ENCODE measurements around the gene RPH3AL. TPM values are rescaled to one million over a fixed set of nuclear protein-coding genes. Genes with fewer than 3 reads are reported as not detected.

Gene RPH3AL
- total RNA-seq, 2 experiments from 2014 or later, result 1.6 to 2.2 TPM

DNA sequence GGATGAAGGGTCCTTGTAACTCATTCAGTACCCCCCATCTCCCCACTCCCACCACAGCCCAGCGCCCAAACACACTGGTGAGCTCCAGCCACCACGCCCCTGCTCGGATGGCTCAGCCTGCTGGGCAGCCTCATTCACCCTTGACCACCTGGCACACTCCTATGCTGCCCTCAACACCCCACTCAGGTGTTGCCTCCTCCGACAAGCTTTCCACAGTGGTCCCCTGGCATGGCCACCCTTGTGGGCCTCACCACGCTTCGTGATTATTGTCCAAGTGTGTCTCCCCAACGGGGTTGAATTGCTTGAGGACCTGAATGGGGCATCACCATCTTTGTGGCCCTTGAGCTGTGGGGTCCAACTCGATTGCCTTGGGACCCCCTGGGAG is 159.2 kb downstream of the RPH3AL start:
- Mint-ChIP-seq H3K9me3 (no peaks in the 10 kb centered on the region), H3K4me1 (ENCODE audit: low read depth) (peaks cover 4% of the 10 kb centered on the region), H3K27me3 (ENCODE audit: low read depth) (peaks cover 6% of the 10 kb centered on the region), H3K4me3 (no peak overlapping the region), H3K27ac (no peak overlapping the region), H3K36me3 (ENCODE audit: low read depth) (no peaks in the 10 kb centered on the region)
- intact Hi-C loops (cut with micrococcal nuclease), result no loop called here
- DNase-seq, result no peak
- CTCF ChIA-PET, result interaction anchor here (0.6 to 0.7 kb wide), 2 partner anchors 43 to 507 kb away, joined by 3 read pairs; no protein-coding TSS in a partner anchor

- CTCF ChIA-PET, result interaction anchor here (0.7 kb wide), 1 partner anchor 43 kb away, joined by 3 read pairs; no protein-coding TSS in a partner anchor
- Mint-ChIP-seq H3K36me3 (ENCODE audit: low read depth) (no peaks in the 10 kb centered on the region), H3K4me1 (ENCODE audit: low read depth) (peaks cover 4% of the 10 kb centered on the region), H3K9me3 (no peaks in the 10 kb centered on the region), H3K27ac (no peak overlapping the region), H3K27me3 (ENCODE audit: low read depth) (peaks cover 4% of the 10 kb centered on the region), H3K4me3 (no peak overlapping the region)
- DNase-seq, result no peak
- intact Hi-C loops (cut with micrococcal nuclease), result no loop called here
Measured at GRCh38 chr17:192666-193425, 159.8 kb downstream of the RPH3AL start.

GRCh38 chr17:189444-189843 is 163.2 kb downstream of the RPH3AL start:
- no peak overlapping the region for H3K4me3 Mint-ChIP-seq
- no peaks in the 10 kb centered on the region for H3K27me3 Mint-ChIP-seq (ENCODE audit: low read depth)
- intact Hi-C loops (cut with micrococcal nuclease), result no loop called here
- no peaks in the 10 kb centered on the region for H3K36me3 Mint-ChIP-seq (ENCODE audit: low read depth)
- CTCF ChIA-PET, result no interaction called here
- peaks cover 4% of the 10 kb centered on the region for H3K4me1 Mint-ChIP-seq (ENCODE audit: low read depth)
- no peak for DNase-seq
- H3K9me3 Mint-ChIP-seq, result no peaks in the 10 kb centered on the region
- no peak overlapping the region for H3K27ac Mint-ChIP-seq

- CTCF ChIA-PET, result no interaction called here
- no peak overlapping the region for H3K4me3 Mint-ChIP-seq
Measured at GRCh38 chr17:187130-187529, 165.5 kb downstream of the RPH3AL start.

GRCh38 chr17:185445-186138 is 167.0 kb downstream of the RPH3AL start:
- H3K36me3 Mint-ChIP-seq (ENCODE audit: low read depth), result no peaks in the 10 kb centered on the region
- no peak overlapping the region for H3K27ac Mint-ChIP-seq
- H3K27me3 Mint-ChIP-seq (ENCODE audit: low read depth), result peaks cover 20% of the 10 kb centered on the region
- H3K4me3 Mint-ChIP-seq, result peak overlapping the region; percentile 33
- intact Hi-C loops (cut with micrococcal nuclease), result no loop called here
- H3K4me1 Mint-ChIP-seq (ENCODE audit: low read depth), result peaks cover 6% of the 10 kb centered on the region
- CTCF ChIA-PET, result no interaction called here
- H3K9me3 Mint-ChIP-seq, result no peaks in the 10 kb centered on the region
- DNase-seq, result peak; percentile 55

More at GRCh38 chr17:187130-187529, 165.5 kb downstream of the RPH3AL start:
- DNase-seq, result no peak
- Mint-ChIP-seq H3K27ac (no peak overlapping the region), H3K9me3 (no peaks in the 10 kb centered on the region), H3K36me3 (ENCODE audit: low read depth) (no peaks in the 10 kb centered on the region), H3K27me3 (ENCODE audit: low read depth) (peaks cover 16% of the 10 kb centered on the region), H3K4me1 (ENCODE audit: low read depth) (peaks cover 4% of the 10 kb centered on the region)
- intact Hi-C loops (cut with micrococcal nuclease), result no loop called here

DNA sequence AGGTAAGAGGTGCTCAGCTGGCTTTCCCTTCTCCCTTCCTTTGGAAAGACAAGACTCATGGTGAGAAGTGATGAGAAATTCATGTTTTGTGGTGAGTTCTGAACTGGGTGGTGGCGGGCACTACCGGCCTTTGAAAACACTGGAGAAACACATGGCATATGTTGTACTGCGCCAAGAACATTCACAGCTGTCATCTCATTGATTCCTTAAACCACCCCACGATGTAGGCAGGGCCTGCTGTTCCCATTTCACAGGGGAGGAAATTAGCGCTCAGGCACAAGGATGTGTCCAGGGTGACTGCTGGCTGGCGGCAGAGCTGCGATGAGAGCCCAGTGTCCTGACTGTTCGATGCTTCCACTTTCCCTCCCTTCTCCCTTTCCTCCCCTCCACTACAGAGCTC is 169.6 kb downstream of the RPH3AL start:
- Mint-ChIP-seq H3K4me3 (no peak overlapping the region), H3K4me1 (ENCODE audit: low read depth) (peaks cover 2% of the 10 kb centered on the region), H3K27ac (no peak overlapping the region), H3K9me3 (no peaks in the 10 kb centered on the region), H3K36me3 (ENCODE audit: low read depth) (no peaks in the 10 kb centered on the region), H3K27me3 (ENCODE audit: low read depth) (peaks cover 28% of the 10 kb centered on the region)
- intact Hi-C loops (cut with micrococcal nuclease), result no loop called here
- no peak for DNase-seq
- CTCF ChIA-PET, result interaction anchor here (0.6 kb wide), 1 partner anchor 16 kb away, joined by 3 read pairs; no protein-coding TSS in a partner anchor

- no peaks in the 10 kb centered on the region for H3K9me3 Mint-ChIP-seq
- peak overlapping the region; percentile 52 for H3K4me3 Mint-ChIP-seq
- intact Hi-C loops (cut with micrococcal nuclease), result no loop called here
- H3K27me3 Mint-ChIP-seq (ENCODE audit: low read depth), result peaks cover 29% of the 10 kb centered on the region
- no peak overlapping the region for H3K27ac Mint-ChIP-seq
- H3K4me1 Mint-ChIP-seq (ENCODE audit: low read depth), result peaks cover 2% of the 10 kb centered on the region
- CTCF ChIA-PET, result no interaction called here
- no peak for DNase-seq
- H3K36me3 Mint-ChIP-seq (ENCODE audit: low read depth), result no peaks in the 10 kb centered on the region
Measured at GRCh38 chr17:182050-182751, 170.4 kb downstream of the RPH3AL start.

GRCh38 chr17:181245-182049 is 171.2 kb downstream of the RPH3AL start, which contains the start of gene DOC2B:
Gene DOC2B, minus strand, starts transcription at chr17:181650. Its CDS starts 171 bp downstream, at chr17:181479.
- DNase-seq, result no peak
- Mint-ChIP-seq H3K9me3 (no peaks in the 10 kb centered on the region), H3K36me3 (ENCODE audit: low read depth) (no peaks in the 10 kb centered on the region), H3K4me1 (ENCODE audit: low read depth) (peaks cover 2% of the 10 kb centered on the region), H3K4me3 (peak within 1 kb of the TSS; percentile 52), H3K27ac (no peak within 1 kb of the TSS), H3K27me3 (ENCODE audit: low read depth) (peaks cover 29% of the 10 kb centered on the region)
- intact Hi-C loops (cut with micrococcal nuclease), result no loop called here
- CTCF ChIA-PET, result no interaction called here

- Mint-ChIP-seq H3K4me3 (no peak overlapping the region), H3K27ac (no peak overlapping the region), H3K4me1 (ENCODE audit: low read depth) (peaks cover 2% of the 10 kb centered on the region), H3K36me3 (ENCODE audit: low read depth) (no peaks in the 10 kb centered on the region), H3K27me3 (ENCODE audit: low read depth) (peaks cover 29% of the 10 kb centered on the region), H3K9me3 (no peaks in the 10 kb centered on the region)
- no peak for DNase-seq
- intact Hi-C loops (cut with micrococcal nuclease), result no loop called here
- CTCF ChIA-PET, result no interaction called here
Measured at GRCh38 chr17:180381-181244, 172.0 kb downstream of the RPH3AL start.

- Mint-ChIP-seq H3K4me3 (no peak overlapping the region), H3K9me3 (no peaks in the 10 kb centered on the region), H3K27me3 (ENCODE audit: low read depth) (peaks cover 29% of the 10 kb centered on the region), H3K27ac (no peak overlapping the region), H3K4me1 (ENCODE audit: low read depth) (peaks cover 2% of the 10 kb centered on the region), H3K36me3 (ENCODE audit: low read depth) (no peaks in the 10 kb centered on the region)
- intact Hi-C loops (cut with micrococcal nuclease), result no loop called here
- CTCF ChIA-PET, result interaction anchor here (0.5 to 0.6 kb wide), 2 partner anchors 386 to 521 kb away, joined by 5 read pairs; no protein-coding TSS in a partner anchor
- no peak for DNase-seq
Measured at GRCh38 chr17:179781-180380, 172.7 kb downstream of the RPH3AL start.

DNA sequence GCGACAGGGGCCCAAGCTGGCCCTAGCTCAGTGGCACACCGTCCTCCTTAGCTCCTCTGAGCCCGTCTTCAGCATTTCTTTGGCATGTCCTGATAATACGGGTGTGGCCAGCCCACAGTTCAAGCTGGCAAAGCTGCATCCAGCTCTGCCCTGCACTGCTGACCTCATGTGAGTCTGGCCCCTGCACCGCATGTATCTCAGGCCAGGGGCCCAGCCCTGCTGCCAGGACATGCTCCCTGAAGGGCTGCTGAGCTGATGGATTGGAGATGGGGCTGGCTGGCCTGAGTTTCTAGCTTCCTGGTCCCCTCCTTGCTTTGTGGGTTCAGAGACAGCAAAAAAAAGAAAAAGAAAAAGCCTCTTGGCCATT is 173.6 kb downstream of the RPH3AL start:
- DNase-seq, result no peak
- intact Hi-C loops (cut with micrococcal nuclease), result no loop called here

More for the DNA sequence above, 173.6 kb downstream of the RPH3AL start:
- H3K36me3 Mint-ChIP-seq (ENCODE audit: low read depth), result no peaks in the 10 kb centered on the region
- H3K4me1 Mint-ChIP-seq (ENCODE audit: low read depth), result peaks cover 2% of the 10 kb centered on the region
- no peak overlapping the region for H3K27ac Mint-ChIP-seq
- no peaks in the 10 kb centered on the region for H3K9me3 Mint-ChIP-seq
- peaks cover 29% of the 10 kb centered on the region for H3K27me3 Mint-ChIP-seq (ENCODE audit: low read depth)
- CTCF ChIA-PET, result no interaction called here
- H3K4me3 Mint-ChIP-seq, result no peak overlapping the region
